SK-N-MC (cell line): ENCODE data around the gene SERPINA3.

Experiments
- EZH2 ChIP-seq: fragments of 200-600 bp; sonication (generic); IDR thresholded peaks from one replicate; pipeline ENCODE4 v1.6.1; 2017; ENCODE audit warnings: antibody characterized with exemption
- POLR2AphosphoS5 ChIP-seq: IDR thresholded peaks from 2 replicates; pipeline ENCODE4 v1.6.1; 2012; ENCODE audit warnings: mild to moderate bottlenecking, low read depth, low read length, borderline replicate concordance

DNA sequence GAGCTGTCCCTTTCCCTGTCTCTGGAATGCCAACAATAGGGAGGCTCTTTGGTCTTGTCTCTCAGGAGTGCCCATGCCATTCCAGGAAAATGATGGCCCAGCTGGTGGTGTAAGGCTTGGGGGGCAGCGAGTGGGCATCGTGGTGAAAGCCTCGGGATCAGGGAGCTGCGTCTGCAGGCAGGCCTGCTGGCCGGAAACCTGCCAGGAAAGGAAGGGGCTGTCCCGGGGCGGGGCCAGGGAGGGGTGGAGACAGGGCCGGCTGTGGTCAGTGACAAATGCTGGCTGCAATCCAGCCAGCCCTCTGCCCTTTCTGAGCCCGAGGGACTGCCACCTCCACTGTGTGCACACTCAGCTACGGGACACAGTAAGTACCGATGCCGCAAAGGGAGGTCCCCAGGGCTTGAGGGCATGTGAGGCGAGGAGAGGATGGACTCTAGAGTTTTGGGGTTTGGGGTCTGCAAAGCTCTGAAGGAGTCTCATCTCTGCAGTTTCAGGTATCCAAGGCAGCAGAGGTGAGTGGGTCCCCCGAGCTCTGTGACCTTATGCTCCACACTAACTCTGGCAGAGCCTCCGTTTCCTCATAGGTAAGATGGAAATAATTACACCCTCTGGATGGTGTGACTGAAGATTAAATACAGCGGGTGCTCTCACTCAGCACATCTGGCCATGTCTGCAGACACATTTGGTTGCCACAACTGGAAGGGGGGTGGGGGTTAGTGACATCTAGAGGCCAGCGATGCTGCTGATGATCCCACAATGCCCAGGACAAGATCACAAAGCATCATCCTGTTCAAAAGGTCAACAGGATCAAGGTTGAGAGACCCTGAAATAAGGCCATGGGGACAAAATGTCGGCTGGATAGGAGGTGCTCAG is 30.8 kb upstream of the SERPINA3 start, which contains the start of gene SERPINA5:
- no peak for TF ChIP-seq POLR2AphosphoS5
- TF ChIP-seq EZH2: no peak
